Lung (tissue), 12 donors: ENCODE measurements around the gene RPH3AL. TPM values are rescaled to one million over a fixed set of nuclear protein-coding genes. Genes with fewer than 3 reads are reported as not detected.

ENCODE experiments used
- ATAC-seq: fragments of 200-7000 bp; cut with Tn5 transposase; one replicate; pipeline ENCODE4 v1.9.1; 2020; ENCODE audit warnings: moderate number of reproducible peaks; ENCODE audit not compliant: insufficient read depth, low FRiP score
- DNase-seq, 3 donors: peaks; one replicate each; pipeline ENCODE4 v3.0.0-alpha.2; 2013 to 2017
- H3K27ac ChIP-seq, 2 donors: one replicate each; pipeline ENCODE4 v1.5.1; 2013; ENCODE audit warnings: mild to moderate bottlenecking in 2 of 2, moderate library complexity in 2 of 2, control low read depth in 1 of 2, inconsistent platforms in 1 of 2, low read depth in 1 of 2, low read length in 1 of 2
- H3K27me3 ChIP-seq, 3 donors: one replicate each; pipeline ENCODE4 v1.5.1; 2013; ENCODE audit warnings: low read length in 2 of 3; ENCODE audit not compliant: control insufficient read depth in 3 of 3, insufficient read depth in 3 of 3
- H3K36me3 ChIP-seq, 4 donors: one replicate each; pipeline ENCODE4 v1.5.1; 2013; ENCODE audit warnings: low read length in 4 of 4, mild to moderate bottlenecking in 1 of 4, moderate library complexity in 1 of 4; ENCODE audit not compliant: control insufficient read depth in 4 of 4, insufficient read depth in 4 of 4
- H3K4me1 ChIP-seq, 5 donors: one replicate each; pipeline ENCODE4 v1.5.1; 2013; ENCODE audit warnings: low read length in 5 of 5, mild to moderate bottlenecking in 2 of 5, moderate library complexity in 1 of 5; ENCODE audit not compliant: control insufficient read depth in 5 of 5, insufficient read depth in 5 of 5
- H3K4me3 ChIP-seq: one replicate; pipeline ENCODE4 v1.5.1; 2013; ENCODE audit warnings: mild to moderate bottlenecking, control low read depth, moderate library complexity
- H3K9ac ChIP-seq, 2 donors: one replicate each; pipeline ENCODE4 v1.5.1; 2013; ENCODE audit warnings: low read length in 2 of 2, control low read depth in 1 of 2; ENCODE audit not compliant: insufficient read depth in 1 of 2
- H3K9me3 ChIP-seq, 4 donors: one replicate each; pipeline ENCODE4 v1.5.1; 2013; ENCODE audit warnings: low read length in 3 of 4, mild to moderate bottlenecking in 1 of 4, moderate library complexity in 1 of 4; ENCODE audit not compliant: control insufficient read depth in 4 of 4, insufficient read depth in 3 of 4
- CTCF ChIP-seq: IDR thresholded peaks from 2 replicates; pipeline ENCODE4 v1.5.1; 2012; ENCODE audit warnings: mild to moderate bottlenecking; ENCODE audit errors: control extremely low read depth, extremely low read depth
- WGBS, 2 donors: extraction: QIAGEN DNeasy Blood & Tissue Kit; methylation state at CpG; one replicate each; pipeline ENCODE4 v1.1.7; 2013; 5-methylcytosine and 5-hydroxymethylcytosine counted together
- polyA plus RNA-seq, 2 donors: library from polyadenylated mRNA; stranded (reverse); fragments of 200-250 nt; gene quantifications; one replicate each; pipeline ENCODE4 v1.2.1, GENCODE V29; 2013
- total RNA-seq, 2 donors: library from RNA; depleted of rRNA in 1 of 2; stranded (reverse); fragments of >200 nt in 1 of 2; gene quantifications; one replicate each; pipeline ENCODE4 v1.2.1, GENCODE V29; 2014 to 2021
- donor health status: control.
- donor health status: control.
- donor health status: Bipolar disorder and iron deficiency.
- donor health status: healthy.
- donor health status: DM: yes; HTN: yes; CAD: no.

RPH3AL gene
- total and polyA plus RNA-seq, 4 donors = 19.5 to 76.6 (median 21.6) TPM

GRCh38 chr17:299546-299945 is 53.1 kb downstream of the RPH3AL start:
- Histone ChIP-seq H3K9me3 (no peaks in the 10 kb centered on the region), H3K9ac (no peak overlapping the region), H3K4me1 (peaks cover 0 to 7% (median 0%) of the 10 kb centered on the region in 5 donors), H3K4me3 (no peak overlapping the region), H3K27ac (no peak overlapping the region), H3K36me3 (no peaks in the 10 kb centered on the region), H3K27me3 (no peaks in the 10 kb centered on the region)
- TF ChIP-seq CTCF = no peak
- WGBS, 2 donors = 81 to 84% methylated on average over 23 of the region's 23 CpGs
- DNase-seq (no peak), ATAC-seq (no peak)

- H3K9ac ChIP-seq = no peak overlapping the region
- H3K4me1 ChIP-seq = peaks cover 0 to 7% (median 0%) of the 10 kb centered on the region in 5 donors
- WGBS, 2 donors = 88 to 92% methylated on average over 17 of the region's 17 CpGs
- DNase-seq (peak in 2 of 3 donors; percentile 31 to 70), ATAC-seq (no peak)
- no peak overlapping the region for H3K27ac ChIP-seq
- no peaks in the 10 kb centered on the region for H3K36me3 ChIP-seq
- H3K27me3 ChIP-seq = no peaks in the 10 kb centered on the region
- H3K9me3 ChIP-seq = no peaks in the 10 kb centered on the region
- no peak overlapping the region for H3K4me3 ChIP-seq
- TF ChIP-seq CTCF = no peak
Observed at GRCh38 chr17:298791-299450, 53.7 kb downstream of the RPH3AL start.

GRCh38 chr17:297758-298157 is 54.8 kb downstream of the RPH3AL start:
- ATAC-seq = no peak
- 87 to 94% methylated on average over 10 of the region's 10 CpGs for WGBS, 2 donors
- no peak overlapping the region for H3K4me3 ChIP-seq
- H3K27me3 ChIP-seq = no peaks in the 10 kb centered on the region
- no peak for TF ChIP-seq CTCF
- no peaks in the 10 kb centered on the region for H3K9me3 ChIP-seq
- no peak overlapping the region for H3K27ac ChIP-seq
- DNase-seq = no peak
- H3K36me3 ChIP-seq = no peaks in the 10 kb centered on the region
- H3K9ac ChIP-seq = no peak overlapping the region
- H3K4me1 ChIP-seq = peaks cover 0 to 7% (median 0%) of the 10 kb centered on the region in 5 donors
